GM18861 (cell line): ENCODE measurements around the gene DGKD.

Experiments
- ATAC-seq: cut with Tn5 transposase; IDR thresholded peaks from one replicate; pipeline ENCODE4 v1.9.1; 2021; ENCODE audit not compliant: unreplicated experiment

Gene DGKD, protein sequence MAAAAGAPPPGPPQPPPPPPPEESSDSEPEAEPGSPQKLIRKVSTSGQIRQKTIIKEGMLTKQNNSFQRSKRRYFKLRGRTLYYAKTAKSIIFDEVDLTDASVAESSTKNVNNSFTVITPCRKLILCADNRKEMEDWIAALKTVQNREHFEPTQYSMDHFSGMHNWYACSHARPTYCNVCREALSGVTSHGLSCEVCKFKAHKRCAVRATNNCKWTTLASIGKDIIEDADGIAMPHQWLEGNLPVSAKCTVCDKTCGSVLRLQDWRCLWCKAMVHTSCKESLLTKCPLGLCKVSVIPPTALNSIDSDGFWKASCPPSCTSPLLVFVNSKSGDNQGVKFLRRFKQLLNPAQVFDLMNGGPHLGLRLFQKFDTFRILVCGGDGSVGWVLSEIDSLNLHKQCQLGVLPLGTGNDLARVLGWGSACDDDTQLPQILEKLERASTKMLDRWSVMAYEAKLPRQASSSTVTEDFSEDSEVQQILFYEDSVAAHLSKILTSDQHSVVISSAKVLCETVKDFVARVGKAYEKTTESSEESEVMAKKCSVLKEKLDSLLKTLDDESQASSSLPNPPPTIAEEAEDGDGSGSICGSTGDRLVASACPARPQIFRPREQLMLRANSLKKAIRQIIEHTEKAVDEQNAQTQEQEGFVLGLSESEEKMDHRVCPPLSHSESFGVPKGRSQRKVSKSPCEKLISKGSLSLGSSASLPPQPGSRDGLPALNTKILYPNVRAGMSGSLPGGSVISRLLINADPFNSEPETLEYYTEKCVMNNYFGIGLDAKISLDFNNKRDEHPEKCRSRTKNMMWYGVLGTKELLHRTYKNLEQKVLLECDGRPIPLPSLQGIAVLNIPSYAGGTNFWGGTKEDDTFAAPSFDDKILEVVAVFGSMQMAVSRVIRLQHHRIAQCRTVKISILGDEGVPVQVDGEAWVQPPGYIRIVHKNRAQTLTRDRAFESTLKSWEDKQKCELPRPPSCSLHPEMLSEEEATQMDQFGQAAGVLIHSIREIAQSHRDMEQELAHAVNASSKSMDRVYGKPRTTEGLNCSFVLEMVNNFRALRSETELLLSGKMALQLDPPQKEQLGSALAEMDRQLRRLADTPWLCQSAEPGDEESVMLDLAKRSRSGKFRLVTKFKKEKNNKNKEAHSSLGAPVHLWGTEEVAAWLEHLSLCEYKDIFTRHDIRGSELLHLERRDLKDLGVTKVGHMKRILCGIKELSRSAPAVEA

GRCh38 chr2:233353769-233354499 lies at the start of gene DGKD:
Gene DGKD, plus strand, starts transcription at chr2:233354494. Its CDS starts 25 bp downstream, at chr2:233354519.
- ATAC-seq, result peak; percentile 38

DNA sequence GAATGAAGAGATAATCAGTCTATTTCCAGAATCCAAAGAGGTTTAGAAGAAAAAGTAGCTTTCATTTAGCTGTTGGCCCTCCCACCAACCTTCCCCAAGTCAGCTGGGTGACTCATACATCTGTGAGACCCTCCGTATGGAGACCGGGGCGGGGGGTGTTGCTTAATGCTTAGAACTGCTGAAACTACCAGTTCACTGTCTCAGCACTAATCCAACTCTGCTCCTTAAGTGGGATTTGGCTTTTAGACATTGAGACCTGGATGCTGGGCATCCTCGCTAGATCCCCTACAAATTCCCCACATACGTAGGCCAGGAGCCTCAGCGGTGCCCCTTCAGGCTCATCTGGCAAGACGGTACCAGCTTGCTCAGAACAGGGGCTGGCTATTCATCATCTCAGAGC lies 46.7 kb upstream of the DGKD start, which contains the start of gene SAG:
SAG (plus strand) TSS at position 252 of the 400 bp plus-strand sequence. CDS start 1,374 bp downstream, outside the sequence.
- ATAC-seq, result no peak

- ATAC-seq, result no peak
Measured at GRCh38 chr2:233311241-233311926, 42.9 kb upstream of the DGKD start.

GRCh38 chr2:233312874-233313273 lies 41.4 kb upstream of the DGKD start:
- no peak for ATAC-seq

DNA sequence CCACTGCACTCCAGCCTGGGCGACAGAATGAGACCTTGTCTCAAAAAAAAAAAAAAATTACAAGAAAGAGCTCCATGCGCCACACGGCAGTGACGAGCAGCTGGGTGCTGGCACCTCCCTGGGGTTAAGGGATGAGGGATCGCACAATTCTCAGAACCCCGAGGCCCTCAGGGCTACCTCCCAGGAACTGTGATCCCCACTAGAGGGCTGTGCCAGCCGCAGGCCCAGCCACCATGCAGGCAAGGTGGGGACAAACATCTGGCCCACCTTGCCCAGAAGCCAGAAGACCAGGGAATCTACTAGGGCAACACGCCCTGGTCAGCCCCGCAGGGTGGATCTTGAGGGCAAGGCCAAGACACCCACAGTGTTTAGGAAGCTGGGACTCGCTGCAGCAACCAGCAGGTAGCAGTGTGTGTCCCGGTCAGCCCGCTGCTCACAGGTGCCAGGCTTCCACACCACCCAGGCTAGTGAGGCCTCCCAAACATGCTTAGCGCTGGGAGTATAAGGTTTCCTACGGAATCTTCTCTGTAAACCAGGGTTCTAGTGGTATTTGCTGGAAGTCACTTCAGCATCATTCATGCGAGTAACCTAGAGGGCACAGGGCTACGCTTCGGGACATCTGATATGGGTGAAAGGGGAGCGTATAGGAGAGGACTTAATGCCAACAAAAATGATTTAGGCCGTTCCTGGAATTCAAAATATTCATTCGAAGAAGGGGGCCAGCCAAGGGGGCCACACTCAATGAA lies 39.9 kb upstream of the DGKD start:
- ATAC-seq, result no peak

DNA sequence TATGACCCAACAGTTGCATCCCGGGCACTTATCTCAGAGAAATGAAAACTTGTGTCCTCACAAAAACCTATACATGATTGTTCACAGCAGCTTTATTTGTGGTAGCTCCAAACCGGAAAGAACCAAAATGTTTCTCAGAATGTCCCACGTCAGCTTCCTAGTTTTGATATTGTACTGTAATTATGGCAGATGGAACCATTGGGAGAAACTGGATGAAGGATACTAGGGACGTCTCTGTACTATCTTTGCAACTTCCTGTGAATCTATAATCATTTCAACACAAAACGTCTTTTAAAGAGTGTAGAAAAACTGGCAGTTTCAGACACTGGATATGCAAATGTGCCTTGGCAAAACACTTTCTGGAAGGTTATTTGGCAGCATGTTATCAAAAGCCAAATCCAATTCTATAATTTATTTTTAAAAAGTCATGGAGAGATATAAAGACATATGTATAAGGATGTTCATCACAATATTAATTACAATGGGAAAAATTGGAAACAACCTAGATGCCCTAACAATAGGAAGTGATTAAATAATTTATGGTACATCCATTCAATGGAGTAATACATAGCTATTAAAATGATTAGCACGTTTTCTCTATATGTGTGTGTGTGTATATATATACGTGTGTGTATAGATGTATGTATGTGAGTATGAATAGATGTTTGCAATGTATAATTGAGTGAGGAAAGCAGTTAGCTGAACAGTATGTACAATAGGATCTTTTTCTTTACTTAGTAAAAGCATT lies 36.9 kb upstream of the DGKD start:
- ATAC-seq, result no peak

DNA sequence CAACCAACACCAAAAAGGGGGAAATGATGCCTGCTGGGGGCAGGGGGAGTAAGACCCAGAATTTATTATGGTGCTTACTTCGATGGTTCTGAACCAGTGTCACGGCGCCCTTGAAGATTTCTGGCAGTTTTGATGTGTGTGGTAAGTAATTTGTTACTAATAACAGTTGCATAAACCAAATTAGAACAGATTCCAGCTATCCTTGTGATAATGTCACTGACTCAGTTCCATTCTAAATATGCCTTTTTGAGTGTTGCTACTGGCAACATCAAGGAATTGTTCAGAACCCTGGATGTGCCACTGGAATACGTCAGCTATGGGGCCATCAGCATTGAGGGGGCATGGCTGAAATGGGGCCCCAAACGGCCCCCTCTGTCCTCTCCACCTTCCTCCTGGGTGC lies 35.0 kb upstream of the DGKD start:
- no peak for ATAC-seq

- no peak for ATAC-seq
Measured at GRCh38 chr2:233320470-233320869, 33.8 kb upstream of the DGKD start.

DNA sequence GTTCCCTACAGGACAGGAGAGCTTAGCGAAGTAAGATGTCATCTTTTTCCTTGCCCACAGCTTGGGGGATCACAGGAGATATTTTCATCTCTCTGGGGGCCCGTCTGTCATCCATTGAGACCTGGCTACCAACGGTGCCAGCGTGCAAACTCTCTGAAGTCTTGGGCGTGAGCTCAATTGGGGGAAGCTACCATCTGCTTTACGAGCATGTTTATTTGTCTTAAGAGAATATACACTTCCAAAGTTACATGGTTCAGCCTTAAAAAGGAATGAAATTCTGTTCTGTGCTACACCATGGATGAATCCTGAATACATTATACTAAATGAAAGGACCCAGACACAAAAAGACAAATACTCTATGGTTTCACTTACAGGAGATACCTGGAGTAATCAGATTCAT lies 33.1 kb upstream of the DGKD start:
- ATAC-seq, result no peak

GRCh38 chr2:233323851-233324250 lies 30.4 kb upstream of the DGKD start:
- no peak for ATAC-seq

- ATAC-seq, result no peak
Measured at GRCh38 chr2:233325256-233325655, 29.0 kb upstream of the DGKD start.

DNA sequence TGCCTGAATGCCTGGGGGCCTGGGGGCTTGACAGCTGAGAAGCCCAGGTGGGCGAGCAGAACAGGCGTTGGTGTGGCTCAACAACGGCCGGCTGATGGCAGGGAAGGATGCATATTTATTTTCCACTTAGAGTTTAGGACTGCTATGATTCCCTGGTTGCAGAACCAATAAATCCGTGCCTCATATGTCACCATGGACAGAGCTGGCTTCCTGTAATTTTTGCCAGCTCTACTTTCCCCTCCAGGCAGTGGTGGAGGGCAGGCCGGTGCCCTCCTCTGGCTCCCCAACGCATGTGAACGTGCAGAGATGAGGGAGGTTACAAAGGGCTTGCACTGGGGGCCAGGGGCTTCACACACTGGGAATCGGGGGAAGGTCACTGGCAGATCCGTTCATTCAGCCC lies 28.5 kb upstream of the DGKD start:
- ATAC-seq, result no peak

DNA sequence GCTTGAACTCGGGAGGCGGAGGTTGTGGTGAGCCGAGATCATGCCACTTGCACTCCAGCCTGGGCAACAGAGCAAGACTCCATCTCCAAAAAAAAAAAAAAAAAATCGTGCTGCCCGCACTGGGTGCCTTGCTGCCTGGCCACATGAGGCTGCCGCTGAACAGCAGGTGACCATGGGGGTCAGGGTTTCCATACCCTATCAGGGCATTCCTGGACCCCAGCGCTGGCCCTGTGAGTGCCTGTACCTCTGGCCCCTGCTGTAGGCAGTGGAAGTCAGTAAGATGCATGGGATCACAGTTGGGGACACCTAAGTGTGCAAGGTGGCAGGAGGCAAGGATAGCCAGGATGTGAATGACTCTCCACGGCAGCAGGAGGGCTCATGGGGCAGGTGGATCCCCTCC lies 27.8 kb upstream of the DGKD start:
- ATAC-seq, result no peak

GRCh38 chr2:233328922-233329321 lies 25.4 kb upstream of the DGKD start:
- ATAC-seq, result no peak

DNA sequence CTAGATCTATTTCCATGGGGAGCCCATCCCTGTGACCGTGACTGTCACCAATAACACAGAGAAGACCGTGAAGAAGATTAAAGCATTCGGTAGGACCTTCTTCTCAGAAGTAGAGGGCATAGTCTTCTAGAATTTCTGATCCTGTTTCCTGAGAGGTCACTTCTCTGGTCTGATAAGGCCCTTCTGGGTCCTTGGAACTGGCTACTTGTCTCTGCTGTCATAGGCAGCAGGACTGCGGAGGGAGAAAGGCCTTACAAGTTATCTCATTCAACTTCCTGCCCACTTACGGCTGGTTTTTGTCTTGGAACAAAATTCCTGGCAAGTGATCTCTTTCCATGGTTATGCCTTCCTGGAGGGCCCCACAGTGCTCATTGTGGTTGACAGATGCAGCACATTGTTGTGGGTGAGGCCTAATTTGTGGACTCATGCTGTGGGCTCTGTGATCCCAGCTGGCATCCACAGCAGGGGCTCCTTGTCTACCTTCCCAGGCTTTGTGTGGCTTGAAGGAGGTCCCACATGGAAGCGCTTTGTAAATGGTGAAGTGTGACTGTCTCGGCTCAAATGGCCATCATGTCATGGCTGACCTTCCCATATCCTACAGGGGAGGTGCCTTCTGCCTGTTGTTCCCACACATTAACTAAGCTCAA lies 24.7 kb upstream of the DGKD start:
- ATAC-seq, result no peak

GRCh38 chr2:233331536-233331935 lies 22.8 kb upstream of the DGKD start:
- peak; percentile 88 for ATAC-seq

GRCh38 chr2:233332125-233332524 lies 22.2 kb upstream of the DGKD start:
- ATAC-seq, result no peak

GRCh38 chr2:233334915-233335314 lies 19.4 kb upstream of the DGKD start:
- ATAC-seq, result no peak
